Mesenchymal stem cell (in vitro differentiated cells and primary cell): Measurements from ENCODE around the gene KLHL22.

Source experiments
- DNase-seq: peaks from one replicate; pipeline ENCODE4 v3.0.0-alpha.2; 2013
- H2AFZ ChIP-seq: one replicate; pipeline ENCODE4 v1.6.1; 2013; ENCODE audit warnings: low read depth, mild to moderate bottlenecking, control low read depth, inconsistent platforms, low read length, moderate library complexity
- H2AK5ac ChIP-seq: 2 replicates; pipeline ENCODE4 v1.6.1; 2013; ENCODE audit warnings: low read length, moderate library complexity, mild to moderate bottlenecking, inconsistent platforms; ENCODE audit not compliant: severe bottlenecking
- H2BK120ac ChIP-seq: one replicate; pipeline ENCODE4 v1.6.1; 2013; ENCODE audit warnings: low read depth, mild to moderate bottlenecking, inconsistent platforms, low read length, moderate library complexity
- H2BK12ac ChIP-seq, 2 experiments: one replicate each; pipeline ENCODE4 v1.6.1; 2013; ENCODE audit warnings: inconsistent platforms in 2 of 2, low read length in 2 of 2, mild to moderate bottlenecking in 2 of 2, moderate library complexity in 2 of 2, control low read depth in 1 of 2
- H2BK15ac ChIP-seq: one replicate; pipeline ENCODE4 v1.6.1; 2013; ENCODE audit warnings: mild to moderate bottlenecking, low read depth, inconsistent platforms; ENCODE audit not compliant: poor library complexity, severe bottlenecking
- H2BK5ac ChIP-seq: 2 replicates; pipeline ENCODE4 v1.6.1; 2013; ENCODE audit warnings: low read depth, mild to moderate bottlenecking, low read length, control low read depth, inconsistent platforms; ENCODE audit not compliant: poor library complexity, severe bottlenecking
- H3K14ac ChIP-seq, 2 experiments: one replicate each; pipeline ENCODE4 v1.6.1; 2013; ENCODE audit warnings: inconsistent platforms in 2 of 2, low read length in 2 of 2, control low read depth in 1 of 2, mild to moderate bottlenecking in 1 of 2, moderate library complexity in 1 of 2
- H3K18ac ChIP-seq, 2 experiments: one replicate each; pipeline ENCODE4 v1.6.1; 2013; ENCODE audit warnings: inconsistent platforms in 2 of 2, low read length in 2 of 2, control low read depth in 1 of 2, low read depth in 1 of 2, mild to moderate bottlenecking in 1 of 2
- H3K23ac ChIP-seq, 2 experiments: one replicate each; pipeline ENCODE4 v1.6.1; 2013; ENCODE audit warnings: inconsistent platforms in 2 of 2, low read length in 2 of 2, mild to moderate bottlenecking in 2 of 2, moderate library complexity in 2 of 2, control low read depth in 1 of 2
- H3K27ac ChIP-seq: 2 replicates; pipeline ENCODE4 v1.5.1; 2013; ENCODE audit warnings: mild to moderate bottlenecking, moderate library complexity, low read length, control low read depth, inconsistent platforms; ENCODE audit not compliant: poor library complexity, severe bottlenecking
- H3K27me3 ChIP-seq, 2 experiments: 2 replicates each; pipeline versions ENCODE4 v1.6.1 to v1.7.0; 2013; ENCODE audit warnings: low read length in 2 of 2, mild to moderate bottlenecking in 2 of 2, moderate library complexity in 2 of 2, control low read depth in 1 of 2, inconsistent platforms in 1 of 2; ENCODE audit not compliant: control insufficient read depth in 1 of 2, insufficient read depth in 1 of 2
- H3K36me3 ChIP-seq, 2 experiments: 2 replicates each; pipeline versions ENCODE4 v1.6.1 to v1.7.0; 2013; ENCODE audit warnings: low read length in 2 of 2, control low read depth in 1 of 2, inconsistent platforms in 1 of 2, low read depth in 1 of 2, mild to moderate bottlenecking in 1 of 2; ENCODE audit not compliant: insufficient read depth in 2 of 2, control insufficient read depth in 1 of 2
- H3K4ac ChIP-seq, 2 experiments: one replicate each; pipeline ENCODE4 v1.6.1; 2013; ENCODE audit warnings: inconsistent platforms in 2 of 2, low read length in 2 of 2, mild to moderate bottlenecking in 2 of 2, moderate library complexity in 2 of 2, control low read depth in 1 of 2, low read depth in 1 of 2
- H3K4me1 ChIP-seq: 2 replicates; pipeline ENCODE4 v1.6.1; 2013; ENCODE audit warnings: low read depth, low read length, control low read depth; ENCODE audit not compliant: control insufficient read depth, insufficient read depth
- H3K4me2 ChIP-seq: 2 replicates; pipeline ENCODE4 v1.6.1; 2013; ENCODE audit warnings: low read length, mild to moderate bottlenecking, inconsistent platforms; ENCODE audit not compliant: poor library complexity, severe bottlenecking
- H3K4me3 ChIP-seq, 2 experiments: 2 replicates each; pipeline versions ENCODE4 v1.5.1 to v1.7.0; 2013; ENCODE audit warnings: low read length in 2 of 2, mild to moderate bottlenecking in 2 of 2, control low read depth in 1 of 2, low read depth in 1 of 2; ENCODE audit not compliant: insufficient read depth in 1 of 2
- H3K79me1 ChIP-seq: replicated peaks from 2 replicates; pipeline ENCODE4 v1.6.1; 2013; ENCODE audit warnings: mild to moderate bottlenecking, control low read depth, low read length, inconsistent platforms; ENCODE audit not compliant: poor library complexity, severe bottlenecking
- H3K9ac ChIP-seq: 2 replicates; pipeline ENCODE4 v1.7.0; 2013; ENCODE audit warnings: mild to moderate bottlenecking, low read length, moderate library complexity
- H3K9me3 ChIP-seq: 2 replicates; pipeline ENCODE4 v1.7.0; 2013; ENCODE audit warnings: mild to moderate bottlenecking, low read length; ENCODE audit not compliant: control insufficient read depth
- H4K8ac ChIP-seq: one replicate; pipeline ENCODE4 v1.6.1; 2013; ENCODE audit warnings: inconsistent platforms, mild to moderate bottlenecking, low read length, moderate library complexity
- H4K91ac ChIP-seq: one replicate; pipeline ENCODE4 v1.6.1; 2013; ENCODE audit warnings: mild to moderate bottlenecking, low read length, inconsistent platforms
- WGBS: methylation state at CpG from one replicate; pipeline ENCODE4 v1.1.7; 2013; ENCODE audit warnings: mixed read lengths; 5-methylcytosine and 5-hydroxymethylcytosine counted together

Gene KLHL22

DNA sequence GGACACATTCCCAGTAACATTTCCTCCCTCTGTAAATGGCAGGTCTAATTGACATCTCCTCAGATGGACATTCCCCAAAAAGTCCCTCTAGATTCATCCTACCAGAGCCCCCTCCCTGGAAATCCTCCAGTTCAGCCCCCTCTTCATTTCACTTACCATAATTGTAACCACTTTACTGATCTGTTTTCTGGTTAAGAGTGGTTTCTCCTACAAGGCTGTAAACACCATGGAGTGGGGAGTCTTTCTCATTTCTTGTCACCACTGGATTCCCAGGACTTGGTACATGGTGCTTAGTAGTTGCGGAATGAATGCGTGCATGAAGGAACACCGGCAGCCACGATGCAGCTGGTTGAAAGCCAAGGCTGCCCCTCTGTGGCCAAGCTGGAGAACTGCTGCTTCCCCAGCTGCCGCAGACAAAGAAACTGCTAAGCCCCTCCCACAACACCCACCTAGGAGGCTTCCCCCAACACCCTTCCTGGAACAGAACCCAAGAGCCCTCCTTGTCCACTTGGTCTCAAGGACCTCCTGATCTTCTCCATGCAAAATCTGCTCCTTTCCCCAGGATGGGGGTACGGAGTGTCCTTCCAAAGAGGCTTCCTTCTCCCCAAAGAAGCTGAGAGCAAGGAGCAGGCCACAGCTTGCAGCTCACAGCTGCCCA lies 39.4 kb downstream of the KLHL22 start:
- H3K18ac ChIP-seq, result no peak overlapping the region
- H3K27ac ChIP-seq, result no peak overlapping the region
- H4K91ac ChIP-seq, result no peak overlapping the region
- no peak overlapping the region for H3K4me2 ChIP-seq
- no peak overlapping the region for H2AK5ac ChIP-seq
- no peaks in the 10 kb centered on the region for H3K27me3 ChIP-seq
- H2AFZ ChIP-seq, result no peak overlapping the region
- no peak overlapping the region for H3K4me3 ChIP-seq
- H3K14ac ChIP-seq, result no peak overlapping the region
- no peaks in the 10 kb centered on the region for H3K9me3 ChIP-seq
- H2BK12ac ChIP-seq, result no peak overlapping the region
- peaks cover 22 to 67% of the 10 kb centered on the region in 2 experiments for H3K36me3 ChIP-seq
- H3K79me1 ChIP-seq, result no peaks in the 10 kb centered on the region
- DNase-seq, result peak; percentile 85
- WGBS, result 11% methylated on average over 6 of the region's 6 CpGs
- H3K9ac ChIP-seq, result no peak overlapping the region
- H4K8ac ChIP-seq, result no peak overlapping the region
- H2BK5ac ChIP-seq, result no peak overlapping the region
- no peak overlapping the region for H3K4ac ChIP-seq
- no peak overlapping the region for H2BK120ac ChIP-seq
- H3K23ac ChIP-seq, result no peak overlapping the region
- H2BK15ac ChIP-seq, result no peak overlapping the region
- H3K4me1 ChIP-seq, result peaks cover 10% of the 10 kb centered on the region

DNA sequence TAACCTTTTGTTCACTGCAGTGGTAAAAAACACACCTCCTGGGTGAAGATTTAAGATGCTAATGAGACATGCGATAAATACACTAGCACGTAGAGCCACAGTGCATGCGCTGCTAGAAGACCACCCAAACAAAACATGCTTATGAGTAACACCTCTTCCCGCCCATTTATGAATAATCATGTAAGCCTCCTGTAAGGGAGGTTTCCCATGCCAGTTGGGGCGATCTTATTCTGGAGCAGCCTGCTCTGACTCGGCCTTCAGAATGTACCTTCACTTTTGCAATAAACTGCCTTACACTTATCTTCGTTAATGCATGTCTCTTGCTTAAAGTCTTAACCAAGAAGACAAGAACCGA lies 39.9 kb downstream of the KLHL22 start:
- H2BK120ac ChIP-seq, result no peak overlapping the region
- H3K4me3 ChIP-seq, result no peak overlapping the region
- peaks cover 26 to 68% of the 10 kb centered on the region in 2 experiments for H3K36me3 ChIP-seq
- no peak overlapping the region for H4K8ac ChIP-seq
- H2AFZ ChIP-seq, result no peak overlapping the region
- H3K9ac ChIP-seq, result no peak overlapping the region
- H3K18ac ChIP-seq, result no peak overlapping the region
- no peak overlapping the region for H2BK5ac ChIP-seq
- H3K4ac ChIP-seq, result no peak overlapping the region
- H4K91ac ChIP-seq, result no peak overlapping the region
- WGBS, result 93% methylated on average over 8 of the region's 8 CpGs
- H3K4me1 ChIP-seq, result peaks cover 10% of the 10 kb centered on the region
- DNase-seq, result no peak
- H3K79me1 ChIP-seq, result no peaks in the 10 kb centered on the region
- H3K9me3 ChIP-seq, result no peaks in the 10 kb centered on the region
- H3K14ac ChIP-seq, result no peak overlapping the region
- H2AK5ac ChIP-seq, result no peak overlapping the region
- H2BK12ac ChIP-seq, result no peak overlapping the region
- no peak overlapping the region for H3K4me2 ChIP-seq
- no peak overlapping the region for H2BK15ac ChIP-seq
- no peaks in the 10 kb centered on the region for H3K27me3 ChIP-seq
- H3K27ac ChIP-seq, result no peak overlapping the region
- H3K23ac ChIP-seq, result no peak overlapping the region

DNA sequence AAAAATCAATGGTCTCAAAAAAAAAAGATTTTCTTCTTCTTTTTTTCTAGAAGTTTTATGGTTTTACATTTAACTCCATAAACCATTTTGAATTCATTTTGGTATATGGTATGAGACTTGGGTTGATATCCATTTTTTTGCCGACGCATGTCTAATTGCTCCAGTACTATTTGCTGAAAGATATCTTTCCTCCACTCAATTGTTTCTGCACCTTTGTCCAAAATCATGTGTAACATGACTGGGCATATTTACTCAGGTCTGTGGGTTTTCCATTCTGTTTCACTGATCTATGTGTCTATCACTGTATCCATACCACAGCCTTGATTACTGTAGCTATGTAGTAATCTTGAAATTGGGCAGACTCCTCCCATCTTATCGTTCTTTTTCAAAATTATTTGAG lies 42.4 kb downstream of the KLHL22 start:
- Histone ChIP-seq H2AK5ac (no peak overlapping the region), H2BK12ac (no peak overlapping the region), H3K4ac (no peak overlapping the region), H4K8ac (no peak overlapping the region), H3K9me3 (no peaks in the 10 kb centered on the region), H3K36me3 (peaks cover 24 to 58% of the 10 kb centered on the region in 2 experiments), H3K9ac (no peak overlapping the region), H3K27ac (no peak overlapping the region), H3K79me1 (no peaks in the 10 kb centered on the region), H2BK5ac (no peak overlapping the region), H2AFZ (no peak overlapping the region), H3K23ac (no peak overlapping the region), H3K14ac (no peak overlapping the region), H2BK15ac (no peak overlapping the region), H3K27me3 (no peaks in the 10 kb centered on the region), H2BK120ac (no peak overlapping the region), H3K4me3 (no peak overlapping the region), H4K91ac (no peak overlapping the region), H3K18ac (no peak overlapping the region), H3K4me1 (no peaks in the 10 kb centered on the region), H3K4me2 (no peak overlapping the region)
- WGBS, result no CpG with 5 or more reads among the region's 3 CpGs
- DNase-seq, result no peak

DNA sequence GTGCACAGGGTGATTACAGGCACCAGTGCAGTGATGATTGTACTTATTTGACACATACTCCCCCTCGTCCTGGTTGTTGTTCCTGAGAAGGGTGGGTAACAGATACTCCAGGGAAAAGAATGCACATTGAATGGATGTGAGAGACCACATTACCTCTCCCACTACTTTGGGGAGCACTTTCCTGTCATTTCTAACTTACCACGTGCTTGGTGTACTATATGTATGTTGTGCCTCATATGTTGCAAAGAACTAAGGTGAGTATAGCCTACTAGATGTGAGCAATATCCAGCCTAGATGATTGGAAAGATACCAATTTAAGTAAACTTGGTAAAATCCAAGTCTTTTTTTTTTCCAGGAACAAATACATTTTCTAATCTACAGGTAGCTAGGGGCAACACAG lies 43.7 kb downstream of the KLHL22 start:
- no peak overlapping the region for H3K4ac ChIP-seq
- 100% methylated on average over 1 of the region's 2 CpGs for WGBS
- H4K91ac ChIP-seq, result no peak overlapping the region
- no peak overlapping the region for H2AK5ac ChIP-seq
- no peak overlapping the region for H3K14ac ChIP-seq
- no peak overlapping the region for H2BK15ac ChIP-seq
- H3K4me2 ChIP-seq, result no peak overlapping the region
- no peak overlapping the region for H3K4me3 ChIP-seq
- H3K4me1 ChIP-seq, result no peaks in the 10 kb centered on the region
- H2BK5ac ChIP-seq, result no peak overlapping the region
- no peak overlapping the region for H3K9ac ChIP-seq
- no peak overlapping the region for H2AFZ ChIP-seq
- peaks cover 16 to 47% of the 10 kb centered on the region in 2 experiments for H3K36me3 ChIP-seq
- no peak for DNase-seq
- no peak overlapping the region for H3K27ac ChIP-seq
- no peak overlapping the region for H3K18ac ChIP-seq
- H2BK120ac ChIP-seq, result no peak overlapping the region
- H3K9me3 ChIP-seq, result no peaks in the 10 kb centered on the region
- H3K79me1 ChIP-seq, result no peaks in the 10 kb centered on the region
- no peak overlapping the region for H3K23ac ChIP-seq
- H4K8ac ChIP-seq, result no peak overlapping the region
- H2BK12ac ChIP-seq, result no peak overlapping the region
- no peaks in the 10 kb centered on the region for H3K27me3 ChIP-seq
